HepG2 (cell line): ENCODE results near the gene SLN. TPM values are rescaled to one million over a fixed set of nuclear protein-coding genes. Genes with fewer than 3 reads are reported as not detected.

Experiments
- ATAC-seq: fragments of 200-7000 bp; cut with Tn5 transposase; 3 replicates; pipeline ENCODE4 v1.9.1; 2020; ENCODE audit warnings: mild to moderate bottlenecking, moderate library complexity
- BruUV-seq: library from RNA; stranded (reverse); fragments of 400-500 nt; replicated peaks from 2 replicates; lab custom pipeline; 2021; lab: Mats Ljungman, UMichigan
- CTCF ChIA-PET: fragments of 300-600 bp; formaldehyde crosslinking; extraction: SDS; loops from one replicate; lab custom pipeline; 2021; ENCODE audit warnings: low total read pairs, inconsistent platforms, low intra/inter-chr PET ratio; lab: Yijun Ruan, JAX
- POLR2A ChIA-PET: fragments of 350-600 bp; sonication (Branson Sonifier 250); formaldehyde crosslinking; loops from one replicate; lab custom pipeline; 2020; ENCODE audit warnings: antibody characterized with exemption, inconsistent platforms; lab: Yijun Ruan, JAX
- DNase-seq: peaks from one replicate; pipeline ENCODE4 v3.0.0-alpha.2; 2015; ENCODE audit warnings: low spot score
- FAIRE-seq: peaks from 3 replicates; lab custom pipeline; 2011; peaks lifted over from hg19 to GRCh38; lab: Jason Lieb, UNC
- H2AFZ ChIP-seq: one replicate; pipeline ENCODE4 v1.6.1; 2011; ENCODE audit warnings: low read length, inconsistent platforms
- H3K27ac ChIP-seq: fragments of 300-600 bp; 3 replicates; pipeline ENCODE4 v1.8.0; 2011; ENCODE audit warnings: mixed run types, mild to moderate bottlenecking, mixed read lengths, low read length, inconsistent platforms; ENCODE audit not compliant: insufficient read depth; ENCODE audit errors: extremely low read length
- H3K27me3 ChIP-seq, 2 experiments: fragments of 200-600 bp in 1 of 2; 2 replicates in 1 of 2; 3 replicates in 1 of 2; pipeline versions ENCODE4 v1.6.0 to v1.8.0; 2011; ENCODE audit warnings: low read length in 2 of 2, mild to moderate bottlenecking in 2 of 2, moderate library complexity in 2 of 2, inconsistent platforms in 1 of 2; ENCODE audit not compliant: insufficient read depth in 2 of 2, control insufficient read depth in 1 of 2
- H3K36me3 ChIP-seq, 2 experiments: fragments of 200-600 bp in 1 of 2; replicated peaks in 1 of 2; 2 replicates in 1 of 2; 3 replicates in 1 of 2; pipeline versions ENCODE4 v1.5.1 to v1.8.0; 2011; ENCODE audit warnings: low read length in 2 of 2, inconsistent platforms in 1 of 2; ENCODE audit not compliant: insufficient read depth in 2 of 2, control insufficient read depth in 1 of 2
- H3K4me1 ChIP-seq: 2 replicates; pipeline ENCODE4 v1.5.1; 2012; ENCODE audit warnings: low read length, inconsistent platforms; ENCODE audit not compliant: insufficient read depth
- H3K4me2 ChIP-seq: 2 replicates; pipeline ENCODE4 v1.6.0; 2011; ENCODE audit warnings: low read depth, low read length, inconsistent platforms
- H3K4me3 ChIP-seq, 3 experiments: fragments of 200-600 bp in 1 of 3; sonication (generic), shearing (Covaris generic) in 1 of 3; replicated peaks in 1 of 3; 2 replicates each; pipeline ENCODE4 v1.5.1; 2011 to 2016; ENCODE audit warnings: low read length in 3 of 3, inconsistent platforms in 2 of 3, low read depth in 2 of 3, mild to moderate bottlenecking in 2 of 3, control low read depth in 1 of 3, mixed read lengths in 1 of 3; ENCODE audit not compliant: insufficient read depth in 1 of 3
- H3K79me2 ChIP-seq: one replicate; pipeline ENCODE4 v1.6.1; 2011; ENCODE audit warnings: low read length, inconsistent platforms; ENCODE audit not compliant: insufficient read depth
- H3K9ac ChIP-seq: 2 replicates; pipeline ENCODE4 v1.6.0; 2011; ENCODE audit warnings: mild to moderate bottlenecking, low read depth, low read length, inconsistent platforms; ENCODE audit not compliant: insufficient read depth
- H3K9me3 ChIP-seq: 2 replicates; pipeline ENCODE4 v1.5.1; 2012; ENCODE audit warnings: mild to moderate bottlenecking, low read length
- H4K20me1 ChIP-seq: 2 replicates; pipeline ENCODE4 v1.6.0; 2011; ENCODE audit warnings: inconsistent platforms, mild to moderate bottlenecking, low read length, moderate library complexity; ENCODE audit not compliant: insufficient read depth
- ATAD3A ChIP-seq: sonication (generic); formaldehyde crosslinking; IDR thresholded peaks from 2 replicates; pipeline ENCODE4 v1.4.0; 2020; ENCODE audit warnings: missing genetic modification reagents
- NR2F1 ChIP-seq, 2 experiments: fragments of 450-650 bp in 1 of 2; formaldehyde crosslinking in 1 of 2; IDR thresholded peaks; 2 replicates each; pipeline versions ENCODE4 v1.5.0 to v1.6.1; 2016 to 2020; ENCODE audit warnings: mild to moderate bottlenecking in 1 of 2, missing compliant biosample characterization in 1 of 2, missing genetic modification reagents in 1 of 2, moderate library complexity in 1 of 2
- RELA ChIP-seq: sonication (generic); formaldehyde crosslinking; IDR thresholded peaks from 2 replicates; pipeline ENCODE4 v1.4.0; 2020; ENCODE audit warnings: missing genetic modification reagents
- WGBS: methylation state at CpG from one replicate; pipeline ENCODE4 v1.1.6; 2017; ENCODE audit warnings: low lambda C conversion rate; 5-methylcytosine and 5-hydroxymethylcytosine counted together
- in situ Hi-C: cut with HindIII; loops from 2 replicates; pipeline ENCODE4 v1.10.0; 2017; ENCODE audit warnings: low pct_unique_long_range_greater_than_20kb; ENCODE audit not compliant: extremely low pct_ligation_motif_present
- intact Hi-C: fragments of 100-400 bp; cut with micrococcal nuclease; formaldehyde crosslinking; loops from one replicate; pipeline ENCODE4 v1.10.0; 2022; ENCODE audit not compliant: unreplicated experiment
- polyA plus RNA-seq, 8 experiments: library from polyadenylated mRNA; depleted of rRNA in 3 of 8; stranded (reverse) in 7 of 8; unstranded in 1 of 8; fragments of >200 nt; fragmentation: Illumina TruSeq in 4 of 8; extraction: Trizol in 4 of 8; gene quantifications; 2 replicates each; pipeline versions ENCODE4 v1.2.1 to v1.2.3, GENCODE V29; 2011 to 2016; ENCODE audit warnings: low read depth in 4 of 8, missing spikeins in 1 of 8, mixed read lengths in 1 of 8; ENCODE audit not compliant: insufficient read depth in 1 of 8
- total RNA-seq, 5 experiments: library from RNA; depleted of rRNA; stranded (reverse); fragments of >200 nt; fragmentation: Illumina TruSeq; extraction: Trizol; gene quantifications; 2 replicates each; pipeline ENCODE4 v1.2.3, GENCODE V29; 2016; ENCODE audit warnings: low read depth in 1 of 5
- TF ChIP-seq, protein P1 (sequence below): IDR thresholded peaks from 2 replicates; pipeline ENCODE4 v1.6.1; 2016; ENCODE audit warnings: control low read depth
- TF ChIP-seq, protein P2 (sequence below): sonication (generic); formaldehyde crosslinking; IDR thresholded peaks from 2 replicates; pipeline ENCODE4 v1.8.1; 2023; ENCODE audit warnings: mild to moderate bottlenecking, inconsistent platforms, moderate library complexity, missing genetic modification reagents, borderline replicate concordance
- TF ChIP-seq, protein P3 (sequence below): sonication (generic); formaldehyde crosslinking; IDR thresholded peaks from 2 replicates; pipeline ENCODE4 v1.5.1; 2020; ENCODE audit warnings: mild to moderate bottlenecking, missing genetic modification reagents, borderline replicate concordance

Gene SLN
- total and polyA plus RNA-seq, 2 of the 13 experiments (the other 11 are each of a cell fraction or from before 2014, with no cell fraction given) = not detected

GRCh38 chr11:107661656-107662055 lies 50.2 kb downstream of the SLN start:
- no peak for ATAC-seq
- Histone ChIP-seq H2AFZ (no peak overlapping the region), H3K36me3 (no peaks in the 10 kb centered on the region), H3K9me3 (no peaks in the 10 kb centered on the region)
- in situ Hi-C loops = no loop called here
- TF ChIP-seq, protein P1, sequence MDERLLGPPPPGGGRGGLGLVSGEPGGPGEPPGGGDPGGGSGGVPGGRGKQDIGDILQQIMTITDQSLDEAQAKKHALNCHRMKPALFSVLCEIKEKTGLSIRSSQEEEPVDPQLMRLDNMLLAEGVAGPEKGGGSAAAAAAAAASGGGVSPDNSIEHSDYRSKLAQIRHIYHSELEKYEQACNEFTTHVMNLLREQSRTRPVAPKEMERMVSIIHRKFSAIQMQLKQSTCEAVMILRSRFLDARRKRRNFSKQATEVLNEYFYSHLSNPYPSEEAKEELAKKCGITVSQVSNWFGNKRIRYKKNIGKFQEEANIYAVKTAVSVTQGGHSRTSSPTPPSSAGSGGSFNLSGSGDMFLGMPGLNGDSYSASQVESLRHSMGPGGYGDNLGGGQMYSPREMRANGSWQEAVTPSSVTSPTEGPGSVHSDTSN (CRISPR knock-in tag) = no peak
- TF ChIP-seq, protein P2, sequence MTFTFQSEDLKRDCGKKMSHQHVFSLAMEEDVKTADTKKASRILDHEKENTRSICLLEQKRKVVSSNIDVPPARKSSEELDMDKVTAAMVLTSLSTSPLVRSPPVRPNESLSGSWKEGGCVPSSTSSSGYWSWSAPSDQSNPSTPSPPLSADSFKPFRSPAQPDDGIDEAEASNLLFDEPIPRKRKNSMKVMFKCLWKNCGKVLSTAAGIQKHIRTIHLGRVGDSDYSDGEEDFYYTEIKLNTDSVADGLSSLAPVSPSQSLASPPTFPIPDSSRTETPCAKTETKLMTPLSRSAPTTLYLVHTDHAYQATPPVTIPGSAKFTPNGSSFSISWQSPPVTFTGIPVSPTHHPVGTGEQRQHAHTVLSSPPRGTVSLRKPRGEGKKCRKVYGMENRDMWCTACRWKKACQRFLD (CRISPR knock-in tag) = no peak
- TF ChIP-seq RELA (CRISPR knock-in tag) = no peak
- TF ChIP-seq, protein P3, sequence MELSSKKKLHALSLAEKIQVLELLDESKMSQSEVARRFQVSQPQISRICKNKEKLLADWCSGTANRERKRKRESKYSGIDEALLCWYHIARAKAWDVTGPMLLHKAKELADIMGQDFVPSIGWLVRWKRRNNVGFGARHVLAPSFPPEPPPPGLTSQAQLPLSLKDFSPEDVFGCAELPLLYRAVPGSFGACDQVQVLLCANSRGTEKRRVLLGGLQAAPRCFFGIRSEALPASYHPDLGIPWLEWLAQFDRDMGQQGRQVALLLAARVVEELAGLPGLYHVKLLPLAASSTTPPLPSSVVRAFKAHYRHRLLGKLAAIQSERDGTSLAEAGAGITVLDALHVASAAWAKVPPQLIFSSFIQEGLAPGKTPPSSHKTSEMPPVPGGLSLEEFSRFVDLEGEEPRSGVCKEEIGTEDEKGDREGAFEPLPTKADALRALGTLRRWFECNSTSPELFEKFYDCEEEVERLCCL (CRISPR knock-in tag) = no peak
- no peak for TF ChIP-seq NR2F1 (CRISPR knock-in tag; IDR thresholded peaks at IDR 0.05)
- no peak for TF ChIP-seq ATAD3A (CRISPR knock-in tag)
- TF ChIP-seq, all 625 proteins: peak for 0
- no peak overlapping the region for H3K4me2 ChIP-seq
- no peak overlapping the region for H3K4me3 ChIP-seq
- CTCF ChIA-PET = no interaction called here
- H3K27me3 ChIP-seq = peaks cover 0 to 12% of the 10 kb centered on the region in 2 experiments; a peak in 3 of 5 replicates
- no peaks in the 10 kb centered on the region for H3K79me2 ChIP-seq
- POLR2A ChIA-PET = no interaction called here
- 100% methylated on average over 1 of the region's 1 CpG for WGBS
- BruUV-seq = no TSS peak
- no peak for FAIRE-seq
- no peak overlapping the region for H3K27ac ChIP-seq
- H3K9ac ChIP-seq = no peak overlapping the region
- H3K4me1 ChIP-seq = no peaks in the 10 kb centered on the region
- no peak for DNase-seq
- intact Hi-C loops = loop anchor here (5.0 kb wide), 1 partner anchor 499 kb away; no protein-coding TSS in a partner anchor
- H4K20me1 ChIP-seq = no peaks in the 10 kb centered on the region
